WTC11 (cell line): ENCODE results near the gene PRKX.
"Not testable (repeated sequence)": the region's sequence is repeated elsewhere in the genome, so short reads cannot be mapped to it uniquely, and the experiment has no call there.

Experiments
- IRF2 ChIP-seq: sonication (generic); formaldehyde crosslinking; IDR thresholded peaks from 2 replicates; pipeline ENCODE4 v1.8.0; 2022; ENCODE audit warnings: low read depth, missing genetic modification reagents, borderline replicate concordance
- JUN ChIP-seq: sonication (generic); formaldehyde crosslinking; IDR thresholded peaks from 2 replicates; pipeline ENCODE4 v1.8.0; 2023; ENCODE audit warnings: mild to moderate bottlenecking, missing genetic modification reagents
- ZNF671 ChIP-seq: fragments of 250-450 bp; sonication (Bioruptor Pico); IDR thresholded peaks from 2 replicates; pipeline ENCODE4 v1.8.0; 2021; ENCODE audit warnings: mild to moderate bottlenecking
- TF ChIP-seq, protein P1 (sequence below): sonication (generic); formaldehyde crosslinking; IDR thresholded peaks from 2 replicates; pipeline ENCODE4 v1.8.0; 2022; ENCODE audit warnings: mild to moderate bottlenecking, missing genetic modification reagents
- TF ChIP-seq, protein P2 (sequence below): sonication (generic); formaldehyde crosslinking; IDR thresholded peaks from 2 replicates; pipeline ENCODE4 v1.8.1; 2023; ENCODE audit warnings: mild to moderate bottlenecking, missing genetic modification reagents, moderate library complexity
- TF ChIP-seq, protein P3 (sequence below): fragments of 200-600 bp; IDR thresholded peaks from 2 replicates; pipeline ENCODE4 v1.8.0; 2022; ENCODE audit warnings: antibody characterized with exemption
- TF ChIP-seq, protein P4 (sequence below): sonication (generic); formaldehyde crosslinking; IDR thresholded peaks from 2 replicates; pipeline ENCODE4 v1.8.0; 2022; ENCODE audit warnings: mild to moderate bottlenecking, missing genetic modification reagents

DNA sequence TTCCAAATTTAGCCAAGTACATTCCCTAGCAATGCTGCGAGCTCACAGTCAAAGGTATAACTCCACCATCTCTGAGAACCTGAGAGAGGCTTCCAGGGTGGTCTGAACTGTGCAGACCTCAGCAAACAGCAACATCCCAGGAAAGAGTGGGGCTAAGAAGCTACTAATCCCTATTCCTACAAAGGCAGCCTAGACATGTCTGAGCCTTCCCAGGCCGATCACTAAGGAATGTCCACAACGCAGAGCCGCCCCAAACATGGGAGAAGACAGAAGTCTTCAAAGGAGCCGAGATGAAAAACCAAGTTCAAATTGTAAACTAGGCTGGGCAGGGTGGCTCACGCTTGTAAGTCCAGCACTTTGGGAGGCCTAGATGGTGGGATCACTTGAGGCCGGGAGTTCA, 30.2 kb downstream of the PRKX start:
- TF ChIP-seq, protein P1, sequence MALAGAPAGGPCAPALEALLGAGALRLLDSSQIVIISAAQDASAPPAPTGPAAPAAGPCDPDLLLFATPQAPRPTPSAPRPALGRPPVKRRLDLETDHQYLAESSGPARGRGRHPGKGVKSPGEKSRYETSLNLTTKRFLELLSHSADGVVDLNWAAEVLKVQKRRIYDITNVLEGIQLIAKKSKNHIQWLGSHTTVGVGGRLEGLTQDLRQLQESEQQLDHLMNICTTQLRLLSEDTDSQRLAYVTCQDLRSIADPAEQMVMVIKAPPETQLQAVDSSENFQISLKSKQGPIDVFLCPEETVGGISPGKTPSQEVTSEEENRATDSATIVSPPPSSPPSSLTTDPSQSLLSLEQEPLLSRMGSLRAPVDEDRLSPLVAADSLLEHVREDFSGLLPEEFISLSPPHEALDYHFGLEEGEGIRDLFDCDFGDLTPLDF = not testable (repeated sequence)
- not testable (repeated sequence) for TF ChIP-seq IRF2; ZNF671 (CRISPR knock-in tag); JUN (CRISPR knock-in tag)
- TF ChIP-seq, protein P2, sequence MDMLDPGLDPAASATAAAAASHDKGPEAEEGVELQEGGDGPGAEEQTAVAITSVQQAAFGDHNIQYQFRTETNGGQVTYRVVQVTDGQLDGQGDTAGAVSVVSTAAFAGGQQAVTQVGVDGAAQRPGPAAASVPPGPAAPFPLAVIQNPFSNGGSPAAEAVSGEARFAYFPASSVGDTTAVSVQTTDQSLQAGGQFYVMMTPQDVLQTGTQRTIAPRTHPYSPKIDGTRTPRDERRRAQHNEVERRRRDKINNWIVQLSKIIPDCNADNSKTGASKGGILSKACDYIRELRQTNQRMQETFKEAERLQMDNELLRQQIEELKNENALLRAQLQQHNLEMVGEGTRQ = not testable (repeated sequence)
- TF ChIP-seq, protein P3, sequence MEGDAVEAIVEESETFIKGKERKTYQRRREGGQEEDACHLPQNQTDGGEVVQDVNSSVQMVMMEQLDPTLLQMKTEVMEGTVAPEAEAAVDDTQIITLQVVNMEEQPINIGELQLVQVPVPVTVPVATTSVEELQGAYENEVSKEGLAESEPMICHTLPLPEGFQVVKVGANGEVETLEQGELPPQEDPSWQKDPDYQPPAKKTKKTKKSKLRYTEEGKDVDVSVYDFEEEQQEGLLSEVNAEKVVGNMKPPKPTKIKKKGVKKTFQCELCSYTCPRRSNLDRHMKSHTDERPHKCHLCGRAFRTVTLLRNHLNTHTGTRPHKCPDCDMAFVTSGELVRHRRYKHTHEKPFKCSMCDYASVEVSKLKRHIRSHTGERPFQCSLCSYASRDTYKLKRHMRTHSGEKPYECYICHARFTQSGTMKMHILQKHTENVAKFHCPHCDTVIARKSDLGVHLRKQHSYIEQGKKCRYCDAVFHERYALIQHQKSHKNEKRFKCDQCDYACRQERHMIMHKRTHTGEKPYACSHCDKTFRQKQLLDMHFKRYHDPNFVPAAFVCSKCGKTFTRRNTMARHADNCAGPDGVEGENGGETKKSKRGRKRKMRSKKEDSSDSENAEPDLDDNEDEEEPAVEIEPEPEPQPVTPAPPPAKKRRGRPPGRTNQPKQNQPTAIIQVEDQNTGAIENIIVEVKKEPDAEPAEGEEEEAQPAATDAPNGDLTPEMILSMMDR = not testable (repeated sequence)
- TF ChIP-seq, protein P4, sequence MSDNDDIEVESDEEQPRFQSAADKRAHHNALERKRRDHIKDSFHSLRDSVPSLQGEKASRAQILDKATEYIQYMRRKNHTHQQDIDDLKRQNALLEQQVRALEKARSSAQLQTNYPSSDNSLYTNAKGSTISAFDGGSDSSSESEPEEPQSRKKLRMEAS (CRISPR knock-in tag) = not testable (repeated sequence)
